ENCODE data around the gene RGS9.

RGS9 gene

GRCh38 chr17:65265276-65265675 is 128.1 kb downstream of the RGS9 start:
- DNase-seq, result no peak

- DNase-seq, result peak; percentile 20
Measured at GRCh38 chr17:65268832-65269231, 131.7 kb downstream of the RGS9 start.

GRCh38 chr17:65270499-65271253 is 133.5 kb downstream of the RGS9 start:
- no peak for DNase-seq

GRCh38 chr17:65271296-65271695 is 134.1 kb downstream of the RGS9 start:
- DNase-seq, result no peak

Measured in kidney glomerular epithelial cell (primary cell).